ENCODE measurements around the gene CNTNAP2. TPM values are rescaled to one million over a fixed set of nuclear protein-coding genes. Genes with fewer than 3 reads are reported as not detected.

CNTNAP2 gene
- total RNA-seq, 1 donor, result 7.6 TPM

DNA sequence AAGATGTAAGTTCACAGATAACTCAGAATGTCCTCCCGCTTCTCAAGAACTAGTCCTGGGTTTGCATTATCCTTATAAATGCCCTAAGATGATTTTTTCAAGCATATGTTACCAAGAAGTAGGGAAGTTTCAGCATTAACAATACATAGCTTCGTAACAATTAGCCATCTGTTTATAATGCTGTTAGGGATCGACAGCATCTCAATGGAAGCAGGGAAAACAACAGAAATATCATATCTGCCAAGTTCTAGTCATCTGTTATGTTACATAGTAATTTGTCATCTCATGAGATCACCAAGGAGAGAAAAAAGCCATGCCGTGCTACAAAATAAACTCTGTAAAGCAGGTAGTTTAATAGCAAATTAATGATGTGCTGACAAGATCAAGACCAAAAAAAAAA, 1742.4 kb downstream of the CNTNAP2 start:
- H3K4me2 ChIP-seq (ENCODE audit: insufficient read depth, low read length), result no peak overlapping the region
- no peak overlapping the region for H2AFZ ChIP-seq (ENCODE audit: low read length)
- H3K27me3 ChIP-seq (ENCODE audit: insufficient read depth, low read length), result no peaks in the 10 kb centered on the region
- DNase-seq (ENCODE audit: insufficient read length, low spot score, missing footprints), result peak; percentile 59
- H3K27ac ChIP-seq (ENCODE audit: low read depth, low read length), result no peak overlapping the region
- no peaks in the 10 kb centered on the region for H3K4me1 ChIP-seq (ENCODE audit: insufficient read depth, low read length)
- no peaks in the 10 kb centered on the region for H4K20me1 ChIP-seq (ENCODE audit: insufficient read depth, low read length)
- H3K9me3 ChIP-seq (ENCODE audit: low read depth, low read length), result no peaks in the 10 kb centered on the region
- H3K79me2 ChIP-seq (ENCODE audit: insufficient read depth, low read length), result no peaks in the 10 kb centered on the region
- H3K36me3 ChIP-seq (ENCODE audit: insufficient read depth, low read length), result no peaks in the 10 kb centered on the region
- H3K4me3 ChIP-seq (ENCODE audit: insufficient read depth, low read length), result no peak overlapping the region
- TF ChIP-seq, protein P1, sequence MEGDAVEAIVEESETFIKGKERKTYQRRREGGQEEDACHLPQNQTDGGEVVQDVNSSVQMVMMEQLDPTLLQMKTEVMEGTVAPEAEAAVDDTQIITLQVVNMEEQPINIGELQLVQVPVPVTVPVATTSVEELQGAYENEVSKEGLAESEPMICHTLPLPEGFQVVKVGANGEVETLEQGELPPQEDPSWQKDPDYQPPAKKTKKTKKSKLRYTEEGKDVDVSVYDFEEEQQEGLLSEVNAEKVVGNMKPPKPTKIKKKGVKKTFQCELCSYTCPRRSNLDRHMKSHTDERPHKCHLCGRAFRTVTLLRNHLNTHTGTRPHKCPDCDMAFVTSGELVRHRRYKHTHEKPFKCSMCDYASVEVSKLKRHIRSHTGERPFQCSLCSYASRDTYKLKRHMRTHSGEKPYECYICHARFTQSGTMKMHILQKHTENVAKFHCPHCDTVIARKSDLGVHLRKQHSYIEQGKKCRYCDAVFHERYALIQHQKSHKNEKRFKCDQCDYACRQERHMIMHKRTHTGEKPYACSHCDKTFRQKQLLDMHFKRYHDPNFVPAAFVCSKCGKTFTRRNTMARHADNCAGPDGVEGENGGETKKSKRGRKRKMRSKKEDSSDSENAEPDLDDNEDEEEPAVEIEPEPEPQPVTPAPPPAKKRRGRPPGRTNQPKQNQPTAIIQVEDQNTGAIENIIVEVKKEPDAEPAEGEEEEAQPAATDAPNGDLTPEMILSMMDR (IDR thresholded peaks at IDR 0.05; ENCODE audit: extremely low read depth, low read depth, low read length), result no peak

DNA sequence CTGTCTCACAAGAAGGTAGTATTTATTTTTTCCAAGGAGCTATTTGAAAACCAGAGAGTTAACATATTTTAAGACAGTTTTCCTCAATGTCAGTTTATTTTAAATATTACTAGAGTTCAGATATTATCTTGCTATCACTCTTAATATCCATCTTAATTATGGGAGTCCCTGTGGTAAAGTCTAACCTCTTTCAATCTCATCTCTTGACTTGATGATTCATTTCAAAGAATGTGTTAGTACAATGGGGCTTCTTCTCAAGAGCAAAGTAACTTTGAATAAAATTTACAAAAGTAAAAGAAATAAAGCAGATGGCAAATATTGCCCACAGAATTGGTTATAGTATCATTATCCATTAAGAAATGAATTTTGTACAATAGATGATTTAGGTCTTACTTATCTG, 1742.9 kb downstream of the CNTNAP2 start:
- Histone ChIP-seq H2AFZ (ENCODE audit: low read length) (no peak overlapping the region), H4K20me1 (ENCODE audit: insufficient read depth, low read length) (no peaks in the 10 kb centered on the region), H3K4me2 (ENCODE audit: insufficient read depth, low read length) (no peak overlapping the region), H3K27me3 (ENCODE audit: insufficient read depth, low read length) (no peaks in the 10 kb centered on the region), H3K4me3 (ENCODE audit: insufficient read depth, low read length) (no peak overlapping the region), H3K27ac (ENCODE audit: low read depth, low read length) (no peak overlapping the region), H3K36me3 (ENCODE audit: insufficient read depth, low read length) (no peaks in the 10 kb centered on the region), H3K9me3 (ENCODE audit: low read depth, low read length) (no peaks in the 10 kb centered on the region), H3K79me2 (ENCODE audit: insufficient read depth, low read length) (no peaks in the 10 kb centered on the region), H3K4me1 (ENCODE audit: insufficient read depth, low read length) (no peaks in the 10 kb centered on the region)
- no peak for DNase-seq (ENCODE audit: insufficient read length, low spot score, missing footprints)
- TF ChIP-seq, protein P1 (IDR thresholded peaks at IDR 0.05; ENCODE audit: extremely low read depth, low read depth, low read length), result no peak

DNA sequence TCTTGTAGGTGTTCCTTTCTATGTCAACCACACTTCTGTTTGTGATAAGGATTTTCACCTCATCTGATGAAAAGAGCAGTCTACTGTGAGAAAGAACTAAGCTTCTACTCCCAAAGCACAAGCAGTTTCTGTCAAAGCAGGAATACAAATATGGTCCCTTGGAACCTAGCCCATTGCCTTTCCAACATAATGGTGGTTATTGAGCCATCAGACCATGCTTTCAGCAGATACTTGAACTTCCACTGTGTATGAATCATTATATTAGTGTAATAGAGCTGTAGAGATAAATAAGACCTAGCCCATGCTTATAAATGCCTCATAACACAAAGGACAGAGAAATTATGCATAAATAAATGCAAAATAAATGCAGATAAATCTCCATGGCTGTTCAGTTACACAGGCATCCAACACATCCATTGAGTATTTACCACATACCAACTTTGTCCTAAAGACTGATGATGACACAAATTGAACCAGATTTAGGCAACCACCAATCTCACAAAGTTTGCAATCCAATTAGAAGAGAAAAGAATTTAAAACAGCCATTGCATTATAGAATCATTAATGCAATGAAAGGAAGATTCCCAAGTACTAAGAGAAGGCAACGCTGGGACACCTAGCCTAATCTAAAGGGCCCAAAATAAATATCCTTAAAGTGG, 1744.6 kb downstream of the CNTNAP2 start:
- no peaks in the 10 kb centered on the region for H3K36me3 ChIP-seq (ENCODE audit: insufficient read depth, low read length)
- no peaks in the 10 kb centered on the region for H3K79me2 ChIP-seq (ENCODE audit: insufficient read depth, low read length)
- H3K4me2 ChIP-seq (ENCODE audit: insufficient read depth, low read length), result no peak overlapping the region
- H3K9me3 ChIP-seq (ENCODE audit: low read depth, low read length), result no peaks in the 10 kb centered on the region
- TF ChIP-seq, protein P1 (IDR thresholded peaks at IDR 0.05; ENCODE audit: extremely low read depth, low read depth, low read length), result no peak
- no peak overlapping the region for H3K27ac ChIP-seq (ENCODE audit: low read depth, low read length)
- no peaks in the 10 kb centered on the region for H3K27me3 ChIP-seq (ENCODE audit: insufficient read depth, low read length)
- H4K20me1 ChIP-seq (ENCODE audit: insufficient read depth, low read length), result no peaks in the 10 kb centered on the region
- H3K4me3 ChIP-seq (ENCODE audit: insufficient read depth, low read length), result no peak overlapping the region
- H3K4me1 ChIP-seq (ENCODE audit: insufficient read depth, low read length), result no peaks in the 10 kb centered on the region
- DNase-seq (ENCODE audit: insufficient read length, low spot score, missing footprints), result no peak
- no peak overlapping the region for H2AFZ ChIP-seq (ENCODE audit: low read length)

DNA sequence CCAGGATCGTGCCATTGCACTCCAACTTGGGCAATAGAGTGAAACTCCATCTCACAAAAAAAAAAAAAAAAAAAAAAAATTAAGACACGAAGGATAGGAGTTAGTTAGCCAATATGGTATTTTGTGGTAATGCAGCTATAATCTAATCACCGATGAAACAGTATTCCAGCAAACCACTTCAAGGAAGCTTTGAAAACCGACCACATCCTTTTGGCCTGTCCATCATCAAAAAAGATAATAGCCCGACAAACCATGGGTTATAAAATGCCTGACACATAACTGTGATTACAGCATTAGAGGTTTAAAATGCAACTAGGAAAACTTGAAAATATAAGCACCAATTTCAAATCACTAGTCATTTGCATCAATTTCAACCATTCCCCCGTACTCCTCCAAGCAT, 1745.3 kb downstream of the CNTNAP2 start:
- Histone ChIP-seq H4K20me1 (ENCODE audit: insufficient read depth, low read length) (no peaks in the 10 kb centered on the region), H3K4me2 (ENCODE audit: insufficient read depth, low read length) (no peak overlapping the region), H3K4me1 (ENCODE audit: insufficient read depth, low read length) (no peaks in the 10 kb centered on the region), H3K79me2 (ENCODE audit: insufficient read depth, low read length) (no peaks in the 10 kb centered on the region), H3K9me3 (ENCODE audit: low read depth, low read length) (no peaks in the 10 kb centered on the region), H3K27me3 (ENCODE audit: insufficient read depth, low read length) (no peaks in the 10 kb centered on the region), H3K36me3 (ENCODE audit: insufficient read depth, low read length) (no peaks in the 10 kb centered on the region), H3K27ac (ENCODE audit: low read depth, low read length) (no peak overlapping the region), H3K4me3 (ENCODE audit: insufficient read depth, low read length) (no peak overlapping the region), H2AFZ (ENCODE audit: low read length) (no peak overlapping the region)
- no peak for DNase-seq (ENCODE audit: insufficient read length, low spot score, missing footprints)
- TF ChIP-seq, protein P1 (IDR thresholded peaks at IDR 0.05; ENCODE audit: extremely low read depth, low read depth, low read length), result no peak
